SU-DHL-6 (cell line): ENCODE data around the gene NDRG4.

Experiments
- H2AFZ ChIP-seq: fragments of 200-600 bp; sonication (generic); 2 replicates; pipeline ENCODE4 v1.6.1; 2014; ENCODE audit warnings: low read depth, mild to moderate bottlenecking, moderate library complexity, mixed read lengths, antibody characterized with exemption, low read length; ENCODE audit not compliant: severe bottlenecking
- H3F3A ChIP-seq: fragments of 200-600 bp; shearing (Covaris generic); 2 replicates; pipeline ENCODE4 v1.6.0; 2016; ENCODE audit warnings: antibody characterized with exemption, mild to moderate bottlenecking; ENCODE audit not compliant: insufficient read depth
- H3K27ac ChIP-seq: fragments of 200-600 bp; sonication (generic); 2 replicates; pipeline ENCODE4 v1.5.1; 2016; ENCODE audit warnings: low read depth, mild to moderate bottlenecking, low read length, moderate library complexity, mixed read lengths
- H3K27me3 ChIP-seq: fragments of 200-600 bp; sonication (generic), shearing (Covaris generic); 2 replicates; pipeline ENCODE4 v1.6.0; 2014; ENCODE audit warnings: mild to moderate bottlenecking, low read length
- H3K36me3 ChIP-seq: fragments of 200-600 bp; sonication (generic); 2 replicates; pipeline ENCODE4 v1.6.1; 2014; ENCODE audit warnings: mild to moderate bottlenecking, low read length, mixed read lengths
- H3K4me2 ChIP-seq: fragments of 300-600, 200-600 bp; shearing (Covaris generic), sonication (generic); 2 replicates; pipeline ENCODE4 v1.6.0; 2014; ENCODE audit warnings: low read length, low read depth, mild to moderate bottlenecking; ENCODE audit not compliant: poor library complexity, severe bottlenecking
- H3K4me3 ChIP-seq: fragments of 200-600 bp; sonication (generic); 2 replicates; pipeline ENCODE4 v1.5.1; 2014; ENCODE audit warnings: antibody characterized with exemption, low read length, mild to moderate bottlenecking, mixed read lengths; ENCODE audit not compliant: insufficient read depth, poor library complexity, severe bottlenecking
- H3K79me2 ChIP-seq: fragments of 200-600 bp; sonication (generic); 2 replicates; pipeline ENCODE4 v1.6.1; 2014; ENCODE audit warnings: mild to moderate bottlenecking, low read length, moderate library complexity; ENCODE audit not compliant: insufficient read depth
- H3K9ac ChIP-seq: fragments of 200-600 bp; sonication (generic); 2 replicates; pipeline ENCODE4 v1.7.0; 2014; ENCODE audit warnings: mild to moderate bottlenecking, low read length
- H3K9me2 ChIP-seq: fragments of 200-600 bp; sonication (generic); replicated peaks from 2 replicates; pipeline ENCODE4 v1.6.1; 2014; ENCODE audit warnings: low read length; ENCODE audit not compliant: insufficient read depth
- H3K9me3 ChIP-seq: fragments of 200-600 bp; sonication (generic); 2 replicates; pipeline ENCODE4 v1.6.1; 2014; ENCODE audit warnings: low read length, mixed read lengths; ENCODE audit not compliant: insufficient read depth
- H4K20me1 ChIP-seq: fragments of 200-600 bp; sonication (generic); 2 replicates; pipeline ENCODE4 v1.6.1; 2014; ENCODE audit warnings: low read depth, mild to moderate bottlenecking, antibody characterized with exemption, low read length, moderate library complexity, mixed read lengths
- EZH2phosphoT487 ChIP-seq: fragments of 200-600 bp; sonication (generic), shearing (Covaris generic); conservative IDR thresholded peaks from 2 replicates; pipeline ENCODE4 v1.6.1; 2018; ENCODE audit warnings: mild to moderate bottlenecking, antibody characterized with exemption, low read length, moderate library complexity, mixed read lengths
- TF ChIP-seq, protein P1 (sequence below): fragments of 200-600 bp; sonication (generic); IDR thresholded peaks from one replicate; pipeline ENCODE4 v1.5.1; 2017; ENCODE audit warnings: antibody characterized with exemption, mild to moderate bottlenecking, low read length, moderate library complexity; ENCODE audit not compliant: insufficient read depth, poor library complexity, severe bottlenecking

The NDRG4 gene

DNA sequence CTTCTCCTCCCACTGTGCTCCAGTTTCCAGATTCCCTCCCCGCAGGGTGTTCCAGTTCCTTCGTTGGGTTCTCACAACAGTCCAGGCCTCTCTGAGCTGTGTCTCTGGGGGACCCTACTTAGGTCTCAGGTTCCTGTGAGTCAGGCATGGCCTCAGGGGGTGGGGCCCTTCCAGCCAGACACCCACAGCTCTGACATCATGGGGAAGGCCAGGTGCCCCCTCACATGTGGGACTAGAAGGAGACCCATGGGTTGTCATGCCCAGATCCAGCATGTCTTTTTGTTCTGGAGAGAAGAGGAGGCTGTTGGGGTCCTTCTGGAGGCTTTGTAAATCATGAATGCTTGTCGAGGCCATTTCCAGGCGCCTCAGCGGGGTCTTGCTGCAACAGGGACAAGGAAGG is 32.0 kb upstream of the NDRG4 start:
- Histone ChIP-seq H3K9me3 (no peaks in the 10 kb centered on the region), H2AFZ (no peak overlapping the region), H3K79me2 (no peaks in the 10 kb centered on the region), H3K9me2 (no peaks in the 10 kb centered on the region), H3K27ac (no peak overlapping the region), H3K36me3 (no peaks in the 10 kb centered on the region), H3K4me3 (no peak overlapping the region), H4K20me1 (no peaks in the 10 kb centered on the region), H3K9ac (no peak overlapping the region), H3K4me2 (no peak overlapping the region), H3K27me3 (no peaks in the 10 kb centered on the region), H3F3A (no peaks in the 10 kb centered on the region)
- TF ChIP-seq, protein P1, sequence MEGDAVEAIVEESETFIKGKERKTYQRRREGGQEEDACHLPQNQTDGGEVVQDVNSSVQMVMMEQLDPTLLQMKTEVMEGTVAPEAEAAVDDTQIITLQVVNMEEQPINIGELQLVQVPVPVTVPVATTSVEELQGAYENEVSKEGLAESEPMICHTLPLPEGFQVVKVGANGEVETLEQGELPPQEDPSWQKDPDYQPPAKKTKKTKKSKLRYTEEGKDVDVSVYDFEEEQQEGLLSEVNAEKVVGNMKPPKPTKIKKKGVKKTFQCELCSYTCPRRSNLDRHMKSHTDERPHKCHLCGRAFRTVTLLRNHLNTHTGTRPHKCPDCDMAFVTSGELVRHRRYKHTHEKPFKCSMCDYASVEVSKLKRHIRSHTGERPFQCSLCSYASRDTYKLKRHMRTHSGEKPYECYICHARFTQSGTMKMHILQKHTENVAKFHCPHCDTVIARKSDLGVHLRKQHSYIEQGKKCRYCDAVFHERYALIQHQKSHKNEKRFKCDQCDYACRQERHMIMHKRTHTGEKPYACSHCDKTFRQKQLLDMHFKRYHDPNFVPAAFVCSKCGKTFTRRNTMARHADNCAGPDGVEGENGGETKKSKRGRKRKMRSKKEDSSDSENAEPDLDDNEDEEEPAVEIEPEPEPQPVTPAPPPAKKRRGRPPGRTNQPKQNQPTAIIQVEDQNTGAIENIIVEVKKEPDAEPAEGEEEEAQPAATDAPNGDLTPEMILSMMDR = no peak
- no peak for TF ChIP-seq EZH2phosphoT487

DNA sequence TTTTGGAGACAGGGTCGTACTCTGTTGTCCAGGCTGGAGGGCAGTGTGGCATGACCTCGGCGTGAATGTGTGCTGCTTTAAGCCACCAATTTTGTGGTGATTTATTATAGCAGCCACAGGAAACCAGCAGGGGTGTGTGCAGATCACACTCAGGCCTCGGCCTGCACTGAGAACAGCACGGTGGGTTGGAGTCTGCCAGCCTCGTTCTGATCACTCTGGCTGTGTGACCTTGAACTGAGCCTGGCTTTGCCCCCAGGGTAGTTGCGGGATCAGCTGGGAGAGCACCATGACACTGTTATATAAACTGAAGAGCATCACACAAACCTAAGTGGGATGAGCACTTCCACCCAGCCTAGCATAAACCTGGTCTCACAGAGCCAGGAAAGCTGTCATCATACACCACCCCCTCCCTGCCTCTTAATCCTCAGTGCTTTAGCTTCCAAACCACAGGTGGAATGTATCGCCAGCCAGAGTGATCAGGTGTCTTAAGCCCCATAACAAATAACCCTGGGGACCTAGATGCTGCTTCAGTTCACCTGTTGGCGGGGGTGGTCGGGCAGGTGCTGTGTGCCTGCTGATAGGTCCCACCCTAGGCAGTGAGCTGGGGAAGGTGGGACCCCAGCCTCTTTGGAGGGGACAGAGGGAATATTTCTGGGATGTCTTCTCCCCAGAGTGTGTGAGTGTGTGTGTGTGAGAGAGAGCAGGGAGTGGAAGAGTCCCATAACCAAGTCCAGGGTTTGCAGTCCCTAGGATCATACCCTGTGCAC is 28.6 kb upstream of the NDRG4 start:
- no peaks in the 10 kb centered on the region for H3K79me2 ChIP-seq
- H3K27me3 ChIP-seq = no peaks in the 10 kb centered on the region
- H3K9ac ChIP-seq = no peak overlapping the region
- H3K4me3 ChIP-seq = no peak overlapping the region
- H3K27ac ChIP-seq = no peak overlapping the region
- TF ChIP-seq, protein P1 = no peak
- no peak for TF ChIP-seq EZH2phosphoT487
- H3K9me2 ChIP-seq = no peaks in the 10 kb centered on the region
- no peaks in the 10 kb centered on the region for H3F3A ChIP-seq
- H2AFZ ChIP-seq = no peak overlapping the region
- no peaks in the 10 kb centered on the region for H3K36me3 ChIP-seq
- no peaks in the 10 kb centered on the region for H3K9me3 ChIP-seq
- no peaks in the 10 kb centered on the region for H4K20me1 ChIP-seq
- H3K4me2 ChIP-seq = no peak overlapping the region

DNA sequence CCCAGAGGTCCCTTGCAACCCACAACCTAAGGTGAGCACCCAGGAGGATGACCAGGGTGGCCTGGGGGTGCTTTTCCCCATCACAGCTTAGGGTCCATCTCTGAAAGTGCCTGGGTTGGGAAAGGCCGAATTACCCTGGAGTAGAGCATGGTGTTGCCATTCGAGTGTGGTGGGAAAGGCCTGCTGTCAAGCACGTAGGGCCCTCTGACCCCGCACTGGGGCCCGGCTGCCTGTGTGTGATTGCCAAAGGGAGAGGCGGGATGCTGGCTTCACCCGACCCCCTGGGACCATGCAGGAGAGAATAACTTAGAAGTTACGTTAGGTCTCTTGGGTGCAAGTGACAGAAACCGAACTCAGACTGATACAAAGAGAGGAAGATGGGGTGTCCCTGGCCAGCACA is 27.7 kb upstream of the NDRG4 start:
- no peaks in the 10 kb centered on the region for H3K9me3 ChIP-seq
- no peak overlapping the region for H2AFZ ChIP-seq
- H3K27me3 ChIP-seq = no peaks in the 10 kb centered on the region
- no peak overlapping the region for H3K9ac ChIP-seq
- no peaks in the 10 kb centered on the region for H3K9me2 ChIP-seq
- no peaks in the 10 kb centered on the region for H3K36me3 ChIP-seq
- no peak overlapping the region for H3K27ac ChIP-seq
- no peaks in the 10 kb centered on the region for H4K20me1 ChIP-seq
- no peaks in the 10 kb centered on the region for H3F3A ChIP-seq
- no peaks in the 10 kb centered on the region for H3K79me2 ChIP-seq
- TF ChIP-seq, protein P1 = no peak
- TF ChIP-seq EZH2phosphoT487 = no peak
- no peak overlapping the region for H3K4me3 ChIP-seq
- H3K4me2 ChIP-seq = no peak overlapping the region
